Liver (tissue), 3 donors: Measurements from ENCODE around the gene SH3RF3.

Experiments used
- CTCF ChIP-seq: fragments of 150-350 bp; IDR thresholded peaks from 2 replicates; pipeline ENCODE4 v1.5.1; 2017; ENCODE audit warnings: improper control_type of control experiment, low read depth, low read length; ENCODE audit not compliant: missing input control
- EGR1 ChIP-seq, 2 donors: IDR thresholded peaks; 2 replicates each; pipeline ENCODE4 v1.6.1; 2016 to 2018; ENCODE audit warnings: antibody characterized with exemption in 2 of 2, low read depth in 2 of 2
- GABPA ChIP-seq, 2 donors: IDR thresholded peaks in 1 of 2; conservative IDR thresholded peaks in 1 of 2; 2 replicates each; pipeline ENCODE4 v1.6.1; 2016; ENCODE audit warnings: antibody characterized with exemption in 2 of 2, mild to moderate bottlenecking in 1 of 2, moderate library complexity in 1 of 2
- HNF4G ChIP-seq: IDR thresholded peaks from 2 replicates; pipeline ENCODE4 v1.6.1; 2016; ENCODE audit warnings: antibody characterized with exemption
- JUND ChIP-seq, 2 donors: IDR thresholded peaks; 2 replicates each; pipeline ENCODE4 v1.6.1; 2016; ENCODE audit warnings: antibody characterized with exemption in 2 of 2
- MAX ChIP-seq: IDR thresholded peaks from 2 replicates; pipeline ENCODE4 v1.6.1; 2016; ENCODE audit warnings: antibody characterized with exemption
- RXRA ChIP-seq, 2 donors: IDR thresholded peaks; 2 replicates each; pipeline ENCODE4 v1.6.1; 2017 to 2018; ENCODE audit warnings: antibody characterized with exemption in 2 of 2, mild to moderate bottlenecking in 1 of 2
- SP1 ChIP-seq: IDR thresholded peaks from 2 replicates; pipeline ENCODE4 v1.6.1; 2018; ENCODE audit warnings: antibody characterized with exemption, mild to moderate bottlenecking
- TAF1 ChIP-seq: conservative IDR thresholded peaks from 2 replicates; pipeline ENCODE4 v1.6.1; 2016; ENCODE audit warnings: antibody characterized with exemption, mild to moderate bottlenecking
- YY1 ChIP-seq: IDR thresholded peaks from 2 replicates; pipeline ENCODE4 v1.6.1; 2016; ENCODE audit warnings: antibody characterized with exemption, mild to moderate bottlenecking
- TF ChIP-seq, protein P1 (sequence below): IDR thresholded peaks from 2 replicates; pipeline ENCODE4 v1.6.1; 2016; ENCODE audit warnings: antibody characterized with exemption
- TF ChIP-seq, protein P2 (sequence below): IDR thresholded peaks from 2 replicates; pipeline ENCODE4 v1.6.1; 2016; ENCODE audit warnings: antibody characterized with exemption, mild to moderate bottlenecking
- TF ChIP-seq, protein P3 (sequence below): IDR thresholded peaks from 2 replicates; pipeline ENCODE4 v1.6.1; 2016; ENCODE audit warnings: antibody characterized with exemption
- donor health status: healthy.
- donor health status: healthy.

GRCh38 chr2:109318150-109318948, 189.3 kb downstream of the SH3RF3 start:
- no peak for TF ChIP-seq CTCF
- TF ChIP-seq RXRA (IDR thresholded peaks at IDR 0.05), result no peak
- TF ChIP-seq, protein P1, sequence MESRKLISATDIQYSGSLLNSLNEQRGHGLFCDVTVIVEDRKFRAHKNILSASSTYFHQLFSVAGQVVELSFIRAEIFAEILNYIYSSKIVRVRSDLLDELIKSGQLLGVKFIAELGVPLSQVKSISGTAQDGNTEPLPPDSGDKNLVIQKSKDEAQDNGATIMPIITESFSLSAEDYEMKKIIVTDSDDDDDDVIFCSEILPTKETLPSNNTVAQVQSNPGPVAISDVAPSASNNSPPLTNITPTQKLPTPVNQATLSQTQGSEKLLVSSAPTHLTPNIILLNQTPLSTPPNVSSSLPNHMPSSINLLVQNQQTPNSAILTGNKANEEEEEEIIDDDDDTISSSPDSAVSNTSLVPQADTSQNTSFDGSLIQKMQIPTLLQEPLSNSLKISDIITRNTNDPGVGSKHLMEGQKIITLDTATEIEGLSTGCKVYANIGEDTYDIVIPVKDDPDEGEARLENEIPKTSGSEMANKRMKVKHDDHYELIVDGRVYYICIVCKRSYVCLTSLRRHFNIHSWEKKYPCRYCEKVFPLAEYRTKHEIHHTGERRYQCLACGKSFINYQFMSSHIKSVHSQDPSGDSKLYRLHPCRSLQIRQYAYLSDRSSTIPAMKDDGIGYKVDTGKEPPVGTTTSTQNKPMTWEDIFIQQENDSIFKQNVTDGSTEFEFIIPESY, result no peak
- TF ChIP-seq YY1, result no peak
- TF ChIP-seq HNF4G, result no peak
- TF ChIP-seq, protein P2, sequence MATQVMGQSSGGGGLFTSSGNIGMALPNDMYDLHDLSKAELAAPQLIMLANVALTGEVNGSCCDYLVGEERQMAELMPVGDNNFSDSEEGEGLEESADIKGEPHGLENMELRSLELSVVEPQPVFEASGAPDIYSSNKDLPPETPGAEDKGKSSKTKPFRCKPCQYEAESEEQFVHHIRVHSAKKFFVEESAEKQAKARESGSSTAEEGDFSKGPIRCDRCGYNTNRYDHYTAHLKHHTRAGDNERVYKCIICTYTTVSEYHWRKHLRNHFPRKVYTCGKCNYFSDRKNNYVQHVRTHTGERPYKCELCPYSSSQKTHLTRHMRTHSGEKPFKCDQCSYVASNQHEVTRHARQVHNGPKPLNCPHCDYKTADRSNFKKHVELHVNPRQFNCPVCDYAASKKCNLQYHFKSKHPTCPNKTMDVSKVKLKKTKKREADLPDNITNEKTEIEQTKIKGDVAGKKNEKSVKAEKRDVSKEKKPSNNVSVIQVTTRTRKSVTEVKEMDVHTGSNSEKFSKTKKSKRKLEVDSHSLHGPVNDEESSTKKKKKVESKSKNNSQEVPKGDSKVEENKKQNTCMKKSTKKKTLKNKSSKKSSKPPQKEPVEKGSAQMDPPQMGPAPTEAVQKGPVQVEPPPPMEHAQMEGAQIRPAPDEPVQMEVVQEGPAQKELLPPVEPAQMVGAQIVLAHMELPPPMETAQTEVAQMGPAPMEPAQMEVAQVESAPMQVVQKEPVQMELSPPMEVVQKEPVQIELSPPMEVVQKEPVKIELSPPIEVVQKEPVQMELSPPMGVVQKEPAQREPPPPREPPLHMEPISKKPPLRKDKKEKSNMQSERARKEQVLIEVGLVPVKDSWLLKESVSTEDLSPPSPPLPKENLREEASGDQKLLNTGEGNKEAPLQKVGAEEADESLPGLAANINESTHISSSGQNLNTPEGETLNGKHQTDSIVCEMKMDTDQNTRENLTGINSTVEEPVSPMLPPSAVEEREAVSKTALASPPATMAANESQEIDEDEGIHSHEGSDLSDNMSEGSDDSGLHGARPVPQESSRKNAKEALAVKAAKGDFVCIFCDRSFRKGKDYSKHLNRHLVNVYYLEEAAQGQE, result no peak
- TF ChIP-seq, protein P3, sequence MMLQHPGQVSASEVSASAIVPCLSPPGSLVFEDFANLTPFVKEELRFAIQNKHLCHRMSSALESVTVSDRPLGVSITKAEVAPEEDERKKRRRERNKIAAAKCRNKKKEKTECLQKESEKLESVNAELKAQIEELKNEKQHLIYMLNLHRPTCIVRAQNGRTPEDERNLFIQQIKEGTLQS, result no peak
- TF ChIP-seq TAF1, result no peak
- TF ChIP-seq MAX, result no peak
- TF ChIP-seq GABPA (IDR thresholded peaks at IDR 0.05 in 1 of 2, conservative IDR thresholded peaks at IDR 0.05 in 1 of 2), result no peak
- TF ChIP-seq SP1, result no peak
- no peak for TF ChIP-seq JUND (IDR thresholded peaks at IDR 0.05)
- TF ChIP-seq EGR1 (IDR thresholded peaks at IDR 0.05; ENCODE audit: low read depth in 2 of 2), result no peak
